Measurements from ENCODE around the gene ADGRG4. TPM values are rescaled to one million over a fixed set of nuclear protein-coding genes. Genes with fewer than 3 reads are reported as not detected.

ADGRG4 gene
- total and polyA plus RNA-seq, 2 of the 8 experiments (the other 6 are each of a cell fraction or from before 2014, with no cell fraction given) = not detected

DNA sequence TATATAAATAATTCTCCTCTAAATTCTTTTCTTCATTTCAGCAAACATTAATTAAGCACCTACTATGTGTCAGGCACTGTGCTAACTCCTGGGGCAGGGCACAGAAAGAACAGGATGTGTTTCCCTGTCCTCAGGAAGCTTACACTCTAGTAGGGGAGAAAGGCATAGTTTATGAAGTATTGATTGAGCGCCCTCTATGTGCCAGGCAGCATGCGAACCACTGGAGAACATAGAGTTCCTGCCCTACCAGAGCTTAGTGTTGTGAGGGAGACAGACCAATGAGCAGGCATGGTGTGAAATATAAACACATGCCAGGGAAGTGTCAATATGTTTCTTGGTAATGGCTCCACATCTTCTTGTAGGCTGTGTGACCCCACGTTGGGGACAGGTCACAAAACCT is 3.7 kb downstream of the ADGRG4 start:
- no peak overlapping the region for H3K18ac ChIP-seq (ENCODE audit: extremely low read depth, low read length)
- no peak for FAIRE-seq
- H4K5ac ChIP-seq (ENCODE audit: insufficient read length, low read depth, low read length) = no peak overlapping the region
- no peaks in the 10 kb centered on the region for H3K4me1 ChIP-seq (replicated peaks in 1 of 4; ENCODE audit: control insufficient read depth in 3 of 4, insufficient read depth in 4 of 4, low read length in 3 of 4)
- H3K9me3 ChIP-seq (ENCODE audit: insufficient read depth in 2 of 2, low read depth in 1 of 2, low read length in 1 of 2) = peaks cover 0 to 4% of the 10 kb centered on the region in 2 experiments; a peak in 1 of 4 replicates
- no peaks in the 10 kb centered on the region for H4K20me1 ChIP-seq (replicated peaks in 1 of 2; ENCODE audit: control insufficient read depth in 1 of 2, insufficient read depth in 2 of 2, low read length in 2 of 2)
- H3K4ac ChIP-seq (replicated peaks; ENCODE audit: insufficient read length, low read depth, low read length) = no peak overlapping the region
- H3K4me3 ChIP-seq (ENCODE audit: extremely low read depth in 1 of 4, insufficient read depth in 2 of 4, low read depth in 3 of 4, low read length in 4 of 4) = no peak overlapping the region
- no peak overlapping the region for H3K23ac ChIP-seq (ENCODE audit: insufficient read length)
- H3K23me2 ChIP-seq (ENCODE audit: low read depth, low read length) = no peaks in the 10 kb centered on the region
- no peak overlapping the region for H3K56ac ChIP-seq (replicated peaks; ENCODE audit: insufficient read length, low read depth, low read length)
- H3K9ac ChIP-seq (replicated peaks in 1 of 4; ENCODE audit: extremely low read depth in 1 of 4, low read depth in 3 of 4, low read length in 3 of 4) = no peak overlapping the region
- no peak overlapping the region for H2BK15ac ChIP-seq (ENCODE audit: low read length)
- H4K91ac ChIP-seq (replicated peaks; ENCODE audit: insufficient read length, low read length) = no peak overlapping the region
- DNase-seq (ENCODE audit: low read depth in 1 of 2, low spot score in 2 of 2) = no peak
- no peaks in the 10 kb centered on the region for H3K36me3 ChIP-seq (ENCODE audit: control insufficient read depth in 2 of 4, insufficient read depth in 4 of 4, low read length in 3 of 4)
- H4K8ac ChIP-seq (ENCODE audit: extremely low read depth, insufficient read depth, low read length) = no peak overlapping the region
- H2BK12ac ChIP-seq (ENCODE audit: low read depth, low read length) = no peak overlapping the region
- H3K79me2 ChIP-seq (ENCODE audit: control insufficient read depth in 1 of 2, insufficient read depth in 2 of 2, low read length in 2 of 2) = no peaks in the 10 kb centered on the region
- H3K79me1 ChIP-seq (ENCODE audit: low read depth, low read length) = no peaks in the 10 kb centered on the region
- no peak overlapping the region for H3K4me2 ChIP-seq (ENCODE audit: insufficient read depth in 1 of 2, low read depth in 2 of 2, low read length in 2 of 2)
- ChIA-PET POLR2A (ENCODE audit: partially characterized antibody) (no interaction called here), CTCF (ENCODE audit: partially characterized antibody) (interaction anchor here (1.0 to 1.3 kb wide), 3 partner anchors 9 to 33 kb away, joined by 4 read pairs; no protein-coding TSS in a partner anchor)
- WGBS, 2 experiments (ENCODE audit: extremely low coverage in 1 of 2, insufficient coverage in 1 of 2, insufficient read length in 1 of 2, insufficient replicate concordance in 2 of 2, low coverage in 1 of 2, low lambda C conversion rate in 2 of 2, missing lambda C conversion rate in 1 of 2) = 67% methylated on average over 2 of the region's 3 CpGs; no CpG with 5 or more reads in 1 of the 2 experiments
- no peak overlapping the region for H2BK20ac ChIP-seq (ENCODE audit: low read length)
- no peak overlapping the region for H3K14ac ChIP-seq (ENCODE audit: insufficient read length)
- H2AK5ac ChIP-seq (ENCODE audit: low read depth, low read length) = no peak overlapping the region
- no peak overlapping the region for H2BK5ac ChIP-seq (ENCODE audit: low read depth, low read length)
- no peaks in the 10 kb centered on the region for H3K27me3 ChIP-seq (replicated peaks in 1 of 4; ENCODE audit: control insufficient read depth in 3 of 4, extremely low read depth in 1 of 4, insufficient read depth in 3 of 4, low read length in 3 of 4)
- no peak overlapping the region for H2BK120ac ChIP-seq (replicated peaks; ENCODE audit: low read depth, low read length)
- no peak overlapping the region for H2AFZ ChIP-seq (ENCODE audit: low read length)
- H3K27ac ChIP-seq (ENCODE audit: low read depth, low read length) = no peak overlapping the region
- TF ChIP-seq SRF (IDR thresholded peaks at IDR 0.05; ENCODE audit: low read depth, low read length) (no peak), YY1 (IDR thresholded peaks at IDR 0.05; ENCODE audit: low read depth, low read length) (no peak), RAD21 (IDR thresholded peaks at IDR 0.05 in 1 of 2, conservative IDR thresholded peaks at IDR 0.05 in 1 of 2; ENCODE audit: low read depth in 2 of 2, low read length in 2 of 2) (peak; percentile 14 to 30; a peak in 3 of 4 replicates), ZNF274 (IDR thresholded peaks at IDR 0.05; ENCODE audit: borderline replicate concordance, extremely low read depth, low read length) (no peak), PHF8 (conservative IDR thresholded peaks at IDR 0.05; ENCODE audit: low read depth, low read length) (no peak), BCL11A (IDR thresholded peaks at IDR 0.05; ENCODE audit: low read depth in 2 of 2, low read length in 2 of 2) (no peak), MAFK (IDR thresholded peaks at IDR 0.05; ENCODE audit: low read depth, low read length) (no peak), RBBP5 (IDR thresholded peaks at IDR 0.05; ENCODE audit: borderline replicate concordance, low read depth, low read length) (no peak), KDM4A (IDR thresholded peaks at IDR 0.05; ENCODE audit: low read depth, low read length, severe bottlenecking) (no peak), RXRA (IDR thresholded peaks at IDR 0.05; ENCODE audit: insufficient read depth, low read depth, low read length) (no peak)
- TF ChIP-seq, protein P1, sequence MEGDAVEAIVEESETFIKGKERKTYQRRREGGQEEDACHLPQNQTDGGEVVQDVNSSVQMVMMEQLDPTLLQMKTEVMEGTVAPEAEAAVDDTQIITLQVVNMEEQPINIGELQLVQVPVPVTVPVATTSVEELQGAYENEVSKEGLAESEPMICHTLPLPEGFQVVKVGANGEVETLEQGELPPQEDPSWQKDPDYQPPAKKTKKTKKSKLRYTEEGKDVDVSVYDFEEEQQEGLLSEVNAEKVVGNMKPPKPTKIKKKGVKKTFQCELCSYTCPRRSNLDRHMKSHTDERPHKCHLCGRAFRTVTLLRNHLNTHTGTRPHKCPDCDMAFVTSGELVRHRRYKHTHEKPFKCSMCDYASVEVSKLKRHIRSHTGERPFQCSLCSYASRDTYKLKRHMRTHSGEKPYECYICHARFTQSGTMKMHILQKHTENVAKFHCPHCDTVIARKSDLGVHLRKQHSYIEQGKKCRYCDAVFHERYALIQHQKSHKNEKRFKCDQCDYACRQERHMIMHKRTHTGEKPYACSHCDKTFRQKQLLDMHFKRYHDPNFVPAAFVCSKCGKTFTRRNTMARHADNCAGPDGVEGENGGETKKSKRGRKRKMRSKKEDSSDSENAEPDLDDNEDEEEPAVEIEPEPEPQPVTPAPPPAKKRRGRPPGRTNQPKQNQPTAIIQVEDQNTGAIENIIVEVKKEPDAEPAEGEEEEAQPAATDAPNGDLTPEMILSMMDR (IDR thresholded peaks at IDR 0.05; ENCODE audit: control extremely low read depth in 1 of 3, insufficient read depth in 1 of 3, low read depth in 1 of 3, low read length in 3 of 3) = peak in 1 of 3 experiments; percentile 36; a peak in 1 of 4 replicates
